Mesenchymal stem cell (in vitro differentiated cells and primary cell): ENCODE results near the gene ZNF79.

Experiments used
- DNase-seq: peaks from one replicate; pipeline ENCODE4 v3.0.0-alpha.2; 2013
- H2AFZ ChIP-seq: one replicate; pipeline ENCODE4 v1.6.1; 2013; ENCODE audit warnings: low read depth, mild to moderate bottlenecking, control low read depth, inconsistent platforms, low read length, moderate library complexity
- H2AK5ac ChIP-seq: 2 replicates; pipeline ENCODE4 v1.6.1; 2013; ENCODE audit warnings: low read length, moderate library complexity, mild to moderate bottlenecking, inconsistent platforms; ENCODE audit not compliant: severe bottlenecking
- H2BK120ac ChIP-seq: one replicate; pipeline ENCODE4 v1.6.1; 2013; ENCODE audit warnings: low read depth, mild to moderate bottlenecking, inconsistent platforms, low read length, moderate library complexity
- H2BK12ac ChIP-seq, 2 experiments: one replicate each; pipeline ENCODE4 v1.6.1; 2013; ENCODE audit warnings: inconsistent platforms in 2 of 2, low read length in 2 of 2, mild to moderate bottlenecking in 2 of 2, moderate library complexity in 2 of 2, control low read depth in 1 of 2
- H2BK15ac ChIP-seq: one replicate; pipeline ENCODE4 v1.6.1; 2013; ENCODE audit warnings: mild to moderate bottlenecking, low read depth, inconsistent platforms; ENCODE audit not compliant: poor library complexity, severe bottlenecking
- H2BK5ac ChIP-seq: 2 replicates; pipeline ENCODE4 v1.6.1; 2013; ENCODE audit warnings: low read depth, mild to moderate bottlenecking, low read length, control low read depth, inconsistent platforms; ENCODE audit not compliant: poor library complexity, severe bottlenecking
- H3K14ac ChIP-seq, 2 experiments: one replicate each; pipeline ENCODE4 v1.6.1; 2013; ENCODE audit warnings: inconsistent platforms in 2 of 2, low read length in 2 of 2, control low read depth in 1 of 2, mild to moderate bottlenecking in 1 of 2, moderate library complexity in 1 of 2
- H3K18ac ChIP-seq, 2 experiments: one replicate each; pipeline ENCODE4 v1.6.1; 2013; ENCODE audit warnings: inconsistent platforms in 2 of 2, low read length in 2 of 2, control low read depth in 1 of 2, low read depth in 1 of 2, mild to moderate bottlenecking in 1 of 2
- H3K23ac ChIP-seq, 2 experiments: one replicate each; pipeline ENCODE4 v1.6.1; 2013; ENCODE audit warnings: inconsistent platforms in 2 of 2, low read length in 2 of 2, mild to moderate bottlenecking in 2 of 2, moderate library complexity in 2 of 2, control low read depth in 1 of 2
- H3K27ac ChIP-seq: 2 replicates; pipeline ENCODE4 v1.5.1; 2013; ENCODE audit warnings: mild to moderate bottlenecking, moderate library complexity, low read length, control low read depth, inconsistent platforms; ENCODE audit not compliant: poor library complexity, severe bottlenecking
- H3K27me3 ChIP-seq, 2 experiments: 2 replicates each; pipeline versions ENCODE4 v1.6.1 to v1.7.0; 2013; ENCODE audit warnings: low read length in 2 of 2, mild to moderate bottlenecking in 2 of 2, moderate library complexity in 2 of 2, control low read depth in 1 of 2, inconsistent platforms in 1 of 2; ENCODE audit not compliant: control insufficient read depth in 1 of 2, insufficient read depth in 1 of 2
- H3K36me3 ChIP-seq, 2 experiments: 2 replicates each; pipeline versions ENCODE4 v1.6.1 to v1.7.0; 2013; ENCODE audit warnings: low read length in 2 of 2, control low read depth in 1 of 2, inconsistent platforms in 1 of 2, low read depth in 1 of 2, mild to moderate bottlenecking in 1 of 2; ENCODE audit not compliant: insufficient read depth in 2 of 2, control insufficient read depth in 1 of 2
- H3K4ac ChIP-seq, 2 experiments: one replicate each; pipeline ENCODE4 v1.6.1; 2013; ENCODE audit warnings: inconsistent platforms in 2 of 2, low read length in 2 of 2, mild to moderate bottlenecking in 2 of 2, moderate library complexity in 2 of 2, control low read depth in 1 of 2, low read depth in 1 of 2
- H3K4me1 ChIP-seq: 2 replicates; pipeline ENCODE4 v1.6.1; 2013; ENCODE audit warnings: low read depth, low read length, control low read depth; ENCODE audit not compliant: control insufficient read depth, insufficient read depth
- H3K4me2 ChIP-seq: 2 replicates; pipeline ENCODE4 v1.6.1; 2013; ENCODE audit warnings: low read length, mild to moderate bottlenecking, inconsistent platforms; ENCODE audit not compliant: poor library complexity, severe bottlenecking
- H3K4me3 ChIP-seq, 2 experiments: 2 replicates each; pipeline versions ENCODE4 v1.5.1 to v1.7.0; 2013; ENCODE audit warnings: low read length in 2 of 2, mild to moderate bottlenecking in 2 of 2, control low read depth in 1 of 2, low read depth in 1 of 2; ENCODE audit not compliant: insufficient read depth in 1 of 2
- H3K79me1 ChIP-seq: replicated peaks from 2 replicates; pipeline ENCODE4 v1.6.1; 2013; ENCODE audit warnings: mild to moderate bottlenecking, control low read depth, low read length, inconsistent platforms; ENCODE audit not compliant: poor library complexity, severe bottlenecking
- H3K9ac ChIP-seq: 2 replicates; pipeline ENCODE4 v1.7.0; 2013; ENCODE audit warnings: mild to moderate bottlenecking, low read length, moderate library complexity
- H3K9me3 ChIP-seq: 2 replicates; pipeline ENCODE4 v1.7.0; 2013; ENCODE audit warnings: mild to moderate bottlenecking, low read length; ENCODE audit not compliant: control insufficient read depth
- H4K8ac ChIP-seq: one replicate; pipeline ENCODE4 v1.6.1; 2013; ENCODE audit warnings: inconsistent platforms, mild to moderate bottlenecking, low read length, moderate library complexity
- H4K91ac ChIP-seq: one replicate; pipeline ENCODE4 v1.6.1; 2013; ENCODE audit warnings: mild to moderate bottlenecking, low read length, inconsistent platforms
- WGBS: methylation state at CpG from one replicate; pipeline ENCODE4 v1.1.7; 2013; ENCODE audit warnings: mixed read lengths; 5-methylcytosine and 5-hydroxymethylcytosine counted together

Gene ZNF79

GRCh38 chr9:127418037-127418471 lies 6.1 kb upstream of the ZNF79 start:
- Histone ChIP-seq H3K27ac (no peak overlapping the region), H3K14ac (no peak overlapping the region), H4K91ac (no peak overlapping the region), H3K23ac (no peak overlapping the region), H3K4me3 (no peak overlapping the region), H3K4me1 (peaks cover 3% of the 10 kb centered on the region), H2AFZ (no peak overlapping the region), H3K4ac (no peak overlapping the region), H3K36me3 (peaks cover 0 to 4% of the 10 kb centered on the region in 2 experiments), H3K9me3 (no peaks in the 10 kb centered on the region), H3K4me2 (no peak overlapping the region), H2BK15ac (no peak overlapping the region), H3K18ac (no peak overlapping the region), H3K79me1 (peaks cover 10% of the 10 kb centered on the region), H2AK5ac (no peak overlapping the region), H2BK5ac (no peak overlapping the region), H2BK12ac (no peak overlapping the region), H3K27me3 (peaks cover 0 to 47% of the 10 kb centered on the region in 2 experiments), H3K9ac (no peak overlapping the region), H4K8ac (no peak overlapping the region), H2BK120ac (no peak overlapping the region)
- 40% methylated on average over 12 of the region's 12 CpGs for WGBS
- DNase-seq, result no peak

- H3K23ac ChIP-seq, result no peak overlapping the region
- H3K9me3 ChIP-seq, result no peaks in the 10 kb centered on the region
- H3K9ac ChIP-seq, result no peak overlapping the region
- no peak overlapping the region for H2BK15ac ChIP-seq
- H3K79me1 ChIP-seq, result peaks cover 14% of the 10 kb centered on the region
- H2BK12ac ChIP-seq, result no peak overlapping the region
- H3K4me3 ChIP-seq, result no peak overlapping the region
- no peak overlapping the region for H3K4ac ChIP-seq
- no peak overlapping the region for H3K18ac ChIP-seq
- H3K4me2 ChIP-seq, result no peak overlapping the region
- H2AK5ac ChIP-seq, result no peak overlapping the region
- H4K91ac ChIP-seq, result no peak overlapping the region
- no peak overlapping the region for H3K27ac ChIP-seq
- H3K4me1 ChIP-seq, result peaks cover 4% of the 10 kb centered on the region
- 90% methylated on average over 6 of the region's 6 CpGs for WGBS
- H2BK5ac ChIP-seq, result no peak overlapping the region
- H2BK120ac ChIP-seq, result no peak overlapping the region
- H3K36me3 ChIP-seq, result peaks cover 0 to 4% of the 10 kb centered on the region in 2 experiments
- peaks cover 0 to 44% of the 10 kb centered on the region in 2 experiments for H3K27me3 ChIP-seq
- no peak overlapping the region for H4K8ac ChIP-seq
- no peak overlapping the region for H2AFZ ChIP-seq
- no peak for DNase-seq
- no peak overlapping the region for H3K14ac ChIP-seq
Measured at GRCh38 chr9:127419348-127419747, 4.8 kb upstream of the ZNF79 start.

- no peak overlapping the region for H2BK5ac ChIP-seq
- H4K8ac ChIP-seq, result no peak overlapping the region
- H2AFZ ChIP-seq, result no peak overlapping the region
- H3K4ac ChIP-seq, result no peak overlapping the region
- H3K9me3 ChIP-seq, result no peaks in the 10 kb centered on the region
- H3K27ac ChIP-seq, result no peak overlapping the region
- no peak overlapping the region for H2BK12ac ChIP-seq
- H3K79me1 ChIP-seq, result peaks cover 15% of the 10 kb centered on the region
- no peak overlapping the region for H3K9ac ChIP-seq
- H4K91ac ChIP-seq, result peak overlapping the region; percentile 15
- no peak overlapping the region for H2BK120ac ChIP-seq
- peaks cover 0 to 27% of the 10 kb centered on the region in 2 experiments for H3K27me3 ChIP-seq
- H3K23ac ChIP-seq, result no peak overlapping the region
- no peak overlapping the region for H2AK5ac ChIP-seq
- WGBS, result 92% methylated on average over 6 of the region's 7 CpGs
- H3K36me3 ChIP-seq, result peaks cover 0 to 4% of the 10 kb centered on the region in 2 experiments
- H3K14ac ChIP-seq, result no peak overlapping the region
- H3K4me3 ChIP-seq, result no peak overlapping the region
- no peak overlapping the region for H3K4me2 ChIP-seq
- DNase-seq, result no peak
- no peak overlapping the region for H2BK15ac ChIP-seq
- peaks cover 9% of the 10 kb centered on the region for H3K4me1 ChIP-seq
- no peak overlapping the region for H3K18ac ChIP-seq
Measured at GRCh38 chr9:127421057-127421456, 3.1 kb upstream of the ZNF79 start.

- Histone ChIP-seq H2BK120ac (no peak overlapping the region), H3K27ac (no peak overlapping the region), H3K27me3 (peaks cover 0 to 17% of the 10 kb centered on the region in 2 experiments), H3K4me2 (no peak overlapping the region), H3K14ac (no peak overlapping the region), H3K18ac (no peak overlapping the region), H2AFZ (no peak overlapping the region), H3K4me1 (peaks cover 9% of the 10 kb centered on the region), H3K23ac (no peak overlapping the region), H3K36me3 (peaks cover 4% of the 10 kb centered on the region in 2 experiments), H3K4ac (peak overlapping the region in 1 of 2 experiments; percentile 13), H2AK5ac (no peak overlapping the region), H3K4me3 (peak overlapping the region in 1 of 2 experiments; percentile 100), H4K8ac (peak overlapping the region; percentile 54), H2BK15ac (no peak overlapping the region), H3K9me3 (no peaks in the 10 kb centered on the region), H2BK5ac (no peak overlapping the region), H2BK12ac (no peak overlapping the region), H3K79me1 (peaks cover 15% of the 10 kb centered on the region), H4K91ac (no peak overlapping the region), H3K9ac (peak overlapping the region; percentile 98)
- 94% methylated on average over 10 of the region's 10 CpGs for WGBS
- DNase-seq, result no peak
Measured at GRCh38 chr9:127422133-127422782, 1.9 kb upstream of the ZNF79 start.
